Kidney epithelial cell (primary cell): Measurements from ENCODE around the gene BLOC1S1. TPM values are rescaled to one million over a fixed set of nuclear protein-coding genes. Genes with fewer than 3 reads are reported as not detected.

Source experiments
- DNase-seq: peaks from one replicate; pipeline ENCODE4 v3.0.0-alpha.2; 2010; ENCODE audit warnings: low read depth
- H3K27me3 ChIP-seq: 2 replicates; pipeline ENCODE4 v1.6.0; 2011; ENCODE audit warnings: low read length; ENCODE audit not compliant: control insufficient read depth, insufficient read depth
- H3K36me3 ChIP-seq: 2 replicates; pipeline ENCODE4 v1.5.1; 2011; ENCODE audit warnings: low read length; ENCODE audit not compliant: control insufficient read depth, insufficient read depth
- H3K4me3 ChIP-seq: 2 replicates; pipeline ENCODE4 v1.5.1; 2011; ENCODE audit warnings: low read depth, mild to moderate bottlenecking, control low read depth, low read length
- CTCF ChIP-seq: IDR thresholded peaks from 2 replicates; pipeline ENCODE4 v1.5.1; 2011; ENCODE audit warnings: mild to moderate bottlenecking, moderate library complexity, low read length, control low read depth, inconsistent platforms; ENCODE audit not compliant: insufficient read depth, poor library complexity, severe bottlenecking
- total RNA-seq: library from RNA; depleted of rRNA; stranded (reverse); fragments of >200 nt; gene quantifications from 2 replicates; pipeline ENCODE4 v1.2.3, GENCODE V29; 2015

The BLOC1S1 gene
- total RNA-seq, 1 donor from 2014 or later, result 109 TPM

DNA sequence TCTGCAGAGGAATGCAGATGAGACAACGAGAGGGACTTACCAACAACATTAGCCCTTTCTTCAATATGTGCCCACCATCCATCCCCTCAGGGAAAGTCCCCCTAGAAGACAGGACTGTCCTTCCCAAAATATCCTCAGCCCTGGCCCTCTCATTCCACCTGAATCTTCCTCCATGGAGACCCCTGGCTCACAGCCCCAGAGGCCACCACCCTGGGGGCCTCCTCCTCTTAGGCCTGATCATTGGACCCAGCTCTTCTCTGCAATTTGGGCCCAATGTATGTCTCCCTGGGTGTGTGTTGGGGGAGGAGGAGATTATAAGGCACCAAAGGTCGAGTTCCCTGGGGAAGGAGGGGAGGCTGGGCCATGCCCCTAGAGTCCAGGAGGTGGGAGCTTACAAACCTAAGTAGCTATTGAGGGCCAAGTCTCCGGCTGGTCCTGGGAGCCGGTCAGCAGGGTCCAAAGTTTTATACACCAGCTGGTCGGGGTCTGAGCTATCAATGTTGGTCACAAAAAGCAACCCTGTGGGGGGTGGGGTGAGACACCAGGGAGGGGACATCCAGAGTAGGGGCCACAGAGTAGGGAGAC, 16.3 kb upstream of the BLOC1S1 start:
- H3K27me3 ChIP-seq, result no peaks in the 10 kb centered on the region
- H3K36me3 ChIP-seq, result no peaks in the 10 kb centered on the region
- no peak for TF ChIP-seq CTCF
- no peak for DNase-seq
- H3K4me3 ChIP-seq, result no peak overlapping the region

DNA sequence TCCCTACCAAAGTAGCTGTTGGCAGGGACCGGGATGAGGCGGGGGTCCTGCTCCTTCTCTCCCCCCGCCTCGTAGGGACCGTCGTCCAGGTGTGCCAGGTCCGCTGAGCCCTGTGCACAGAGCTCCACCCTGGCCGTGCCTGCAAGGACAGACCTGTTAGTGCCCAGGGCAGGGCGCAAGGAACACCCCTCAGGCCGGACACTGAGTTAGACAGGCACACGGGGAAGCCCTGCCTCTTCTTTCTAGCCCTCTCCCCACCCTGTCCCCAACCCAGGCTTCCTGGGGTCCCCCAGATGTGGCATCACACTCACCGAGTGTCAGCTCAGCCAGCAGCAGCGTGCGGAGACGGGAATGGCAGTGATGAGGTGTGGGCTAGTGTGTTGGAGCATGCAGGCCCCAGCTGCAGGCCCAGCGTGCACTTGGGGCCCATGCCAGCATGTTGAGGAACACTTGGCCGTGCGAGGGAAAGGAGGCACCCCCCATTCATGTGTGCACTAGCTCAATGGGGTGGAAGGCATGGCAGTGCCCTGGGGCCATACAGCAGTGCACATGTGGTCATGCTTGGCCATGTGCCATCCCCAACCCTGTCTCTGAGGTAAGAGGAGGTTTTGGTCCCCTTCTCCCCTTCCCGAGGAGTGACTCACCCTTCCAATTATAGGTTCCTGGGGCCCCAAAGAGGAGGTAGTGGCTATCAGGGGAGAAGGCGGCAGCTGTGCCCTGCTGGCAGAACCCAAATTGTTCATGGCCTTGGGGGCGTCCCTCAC, 15.4 kb upstream of the BLOC1S1 start:
- H3K27me3 ChIP-seq, result no peaks in the 10 kb centered on the region
- no peak for TF ChIP-seq CTCF
- H3K36me3 ChIP-seq, result no peaks in the 10 kb centered on the region
- no peak for DNase-seq
- no peak overlapping the region for H3K4me3 ChIP-seq

DNA sequence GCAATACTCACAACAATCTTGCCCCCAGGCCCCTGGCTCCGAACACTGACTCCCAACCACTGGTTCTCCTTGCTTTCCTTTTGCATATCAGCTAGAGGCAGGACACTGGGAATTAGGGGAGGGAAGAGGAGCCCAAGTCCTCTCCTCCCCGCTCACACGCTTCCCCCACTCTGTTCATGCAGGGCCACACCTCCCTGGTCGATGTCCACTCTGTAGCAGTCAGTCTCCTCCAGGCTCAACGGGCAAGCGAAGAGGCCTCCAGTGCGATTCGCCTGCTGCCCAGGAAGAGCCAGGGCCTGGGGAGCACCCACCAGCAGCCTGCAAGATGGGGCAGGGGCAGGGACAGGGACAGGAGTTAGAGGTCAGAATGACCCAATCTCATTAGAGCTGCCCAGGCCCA, 13.0 kb upstream of the BLOC1S1 start:
- no peaks in the 10 kb centered on the region for H3K36me3 ChIP-seq
- H3K4me3 ChIP-seq, result no peak overlapping the region
- no peak for TF ChIP-seq CTCF
- H3K27me3 ChIP-seq, result peaks cover 3% of the 10 kb centered on the region
- no peak for DNase-seq

GRCh38 chr12:55703288-55703687, 12.6 kb upstream of the BLOC1S1 start:
- Histone ChIP-seq H3K36me3 (no peaks in the 10 kb centered on the region), H3K4me3 (no peak overlapping the region), H3K27me3 (peaks cover 3% of the 10 kb centered on the region)
- DNase-seq, result no peak
- TF ChIP-seq CTCF, result no peak

GRCh38 chr12:55703901-55704761, 11.7 kb upstream of the BLOC1S1 start:
- no peaks in the 10 kb centered on the region for H3K36me3 ChIP-seq
- no peak for TF ChIP-seq CTCF
- no peak for DNase-seq
- H3K27me3 ChIP-seq, result peaks cover 3% of the 10 kb centered on the region
- no peak overlapping the region for H3K4me3 ChIP-seq
